C4-2B (cell line): ENCODE results near the gene DUOXA2.

Source experiments
- H3K27ac ChIP-seq: fragments of 450-650 bp; 2 replicates; pipeline ENCODE4 v1.5.1; 2017
- CTCF ChIP-seq: fragments of 450-650 bp; conservative IDR thresholded peaks from 2 replicates; pipeline ENCODE4 v1.5.1; 2017; ENCODE audit warnings: mild to moderate bottlenecking
- ZFX ChIP-seq: fragments of 450-650 bp; IDR thresholded peaks from 2 replicates; pipeline ENCODE4 v1.6.1; 2017

The DUOXA2 gene

GRCh38 chr15:45136378-45136764, 22.2 kb downstream of the DUOXA2 start:
- H3K27ac ChIP-seq = no peak overlapping the region
- TF ChIP-seq CTCF = no peak
- TF ChIP-seq ZFX = no peak

GRCh38 chr15:45137703-45138102, 23.6 kb downstream of the DUOXA2 start:
- peak overlapping the region; percentile 83; the same call in 1 of the 2 replicates for H3K27ac ChIP-seq
- TF ChIP-seq CTCF (no peak), ZFX (no peak)

GRCh38 chr15:45138814-45139765, 25.0 kb downstream of the DUOXA2 start:
- peak overlapping the region; percentile 83 for H3K27ac ChIP-seq
- TF ChIP-seq CTCF = no peak
- TF ChIP-seq ZFX = peak; percentile 35; the same call in 1 of the 2 replicates

- H3K27ac ChIP-seq = peak overlapping the region; percentile 83
- TF ChIP-seq CTCF = no peak
- no peak for TF ChIP-seq ZFX
These were observed 25.6 kb downstream of the DUOXA2 start for GRCh38 chr15:45139770-45140169.

GRCh38 chr15:45140557-45141250, 26.6 kb downstream of the DUOXA2 start:
- 0 out of 2 replicates have a peak overlapping the region, but pooled peaks have one; percentile 10 for H3K27ac ChIP-seq
- no peak for TF ChIP-seq ZFX
- no peak for TF ChIP-seq CTCF

- TF ChIP-seq CTCF = no peak
- TF ChIP-seq ZFX = no peak
- 0 out of 2 replicates have a peak overlapping the region, but pooled peaks have one; percentile 10 for H3K27ac ChIP-seq
These were observed 27.3 kb downstream of the DUOXA2 start for GRCh38 chr15:45141386-45141785.

- no peak overlapping the region for H3K27ac ChIP-seq
- TF ChIP-seq ZFX (no peak), CTCF (no peak)
These were observed 28.9 kb downstream of the DUOXA2 start for GRCh38 chr15:45143056-45143455.
